IMR-90 (cell line): Measurements from ENCODE around the gene RNF225. TPM values are rescaled to one million over a fixed set of nuclear protein-coding genes. Genes with fewer than 3 reads are reported as not detected.

ENCODE experiments used
- ATAC-seq: fragments of 200-7000 bp; cut with Tn5 transposase; 2 replicates; pipeline ENCODE4 v1.9.1; 2020; ENCODE audit warnings: low read depth, mild to moderate bottlenecking, moderate library complexity
- BruUV-seq: library from RNA; stranded (reverse); fragments of 400-500 nt; replicated peaks from 2 replicates; lab custom pipeline; 2021; lab: Mats Ljungman, UMichigan
- CTCF ChIA-PET: fragments of 300-600 bp; formaldehyde crosslinking; extraction: SDS; loops from one replicate; lab custom pipeline; 2021; ENCODE audit warnings: antibody characterized with exemption; lab: Yijun Ruan, JAX
- POLR2A ChIA-PET: fragments of 300-600 bp; sonication (Branson Sonifier 250); formaldehyde crosslinking; loops from one replicate; lab custom pipeline; 2022; ENCODE audit warnings: antibody characterized with exemption; ENCODE audit not compliant: unreplicated experiment; lab: Charles Lee
- DNase-seq: peaks from one replicate; pipeline ENCODE4 v3.0.0; 2013
- H2AFZ ChIP-seq: replicated peaks from 2 replicates; pipeline ENCODE3; 2013; ENCODE audit warnings: low read length, mild to moderate bottlenecking; ENCODE audit not compliant: poor library complexity
- H2AK5ac ChIP-seq: 2 replicates; pipeline ENCODE4 v1.6.1; 2013; ENCODE audit warnings: low read depth, low read length, inconsistent platforms
- H2AK9ac ChIP-seq: replicated peaks from 2 replicates; pipeline ENCODE3; 2013; ENCODE audit warnings: mild to moderate bottlenecking, low read depth, low read length, moderate library complexity; ENCODE audit not compliant: poor library complexity
- H2BK120ac ChIP-seq: 2 replicates; pipeline ENCODE4 v1.6.1; 2013; ENCODE audit warnings: low read depth, low read length, inconsistent platforms
- H2BK15ac ChIP-seq: 3 replicates; pipeline ENCODE4 v1.6.1; 2013; ENCODE audit warnings: low read depth, low read length, inconsistent platforms
- H2BK20ac ChIP-seq: 2 replicates; pipeline ENCODE4 v1.6.1; 2013; ENCODE audit warnings: low read depth, mild to moderate bottlenecking, inconsistent platforms, low read length, moderate library complexity
- H2BK5ac ChIP-seq: 2 replicates; pipeline ENCODE4 v1.6.1; 2013; ENCODE audit warnings: mild to moderate bottlenecking, low read depth, low read length, inconsistent platforms; ENCODE audit not compliant: poor library complexity, severe bottlenecking
- H3K14ac ChIP-seq: replicated peaks from 2 replicates; pipeline ENCODE4 v1.6.1; 2013; ENCODE audit warnings: low read depth, low read length, inconsistent platforms
- H3K18ac ChIP-seq: 2 replicates; pipeline ENCODE4 v1.6.1; 2013; ENCODE audit warnings: low read depth, low read length, control low read depth
- H3K23ac ChIP-seq: 2 replicates; pipeline ENCODE4 v1.6.1; 2013; ENCODE audit warnings: low read depth, low read length, inconsistent platforms
- H3K27ac ChIP-seq: 2 replicates; pipeline ENCODE4 v1.5.1; 2013; ENCODE audit warnings: mild to moderate bottlenecking, control low read depth, low read length; ENCODE audit not compliant: insufficient read depth
- H3K27me3 ChIP-seq: 2 replicates; pipeline ENCODE4 v1.6.1; 2013; ENCODE audit warnings: low read length; ENCODE audit not compliant: control insufficient read depth, insufficient read depth
- H3K36me3 ChIP-seq: 2 replicates; pipeline ENCODE4 v1.6.1; 2013; ENCODE audit warnings: low read length, mixed read lengths; ENCODE audit not compliant: control insufficient read depth, insufficient read depth
- H3K4ac ChIP-seq: 2 replicates; pipeline ENCODE4 v1.6.1; 2013; ENCODE audit warnings: low read depth, low read length, inconsistent platforms
- H3K4me1 ChIP-seq: 2 replicates; pipeline ENCODE4 v1.6.1; 2013; ENCODE audit warnings: low read length, mixed read lengths; ENCODE audit not compliant: control insufficient read depth, insufficient read depth
- H3K4me2 ChIP-seq: 2 replicates; pipeline ENCODE4 v1.6.1; 2013; ENCODE audit warnings: low read depth, mild to moderate bottlenecking, control low read depth, low read length, moderate library complexity
- H3K4me3 ChIP-seq: 2 replicates; pipeline ENCODE4 v1.5.1; 2013; ENCODE audit warnings: low read depth, mild to moderate bottlenecking, control low read depth, low read length, moderate library complexity; ENCODE audit not compliant: insufficient read depth
- H3K56ac ChIP-seq: 2 replicates; pipeline ENCODE4 v1.6.1; 2013; ENCODE audit warnings: low read length, inconsistent platforms; ENCODE audit not compliant: insufficient read depth; ENCODE audit errors: extremely low read depth
- H3K79me1 ChIP-seq, 2 experiments: 2 replicates each; pipeline ENCODE4 v1.6.1; 2013; ENCODE audit warnings: low read length in 2 of 2, inconsistent platforms in 1 of 2, low read depth in 1 of 2
- H3K9ac ChIP-seq: 2 replicates; pipeline ENCODE4 v1.6.1; 2013; ENCODE audit warnings: low read depth, low read length, control low read depth
- H3K9me1 ChIP-seq: 2 replicates; pipeline ENCODE4 v1.6.1; 2013; ENCODE audit warnings: low read length, inconsistent platforms; ENCODE audit not compliant: insufficient read depth
- H3K9me3 ChIP-seq: 2 replicates; pipeline ENCODE4 v1.6.1; 2013; ENCODE audit warnings: low read length; ENCODE audit not compliant: control insufficient read depth, insufficient read depth
- H4K20me1 ChIP-seq: 2 replicates; pipeline ENCODE4 v1.6.1; 2013; ENCODE audit warnings: low read length, inconsistent platforms; ENCODE audit not compliant: insufficient read depth
- H4K5ac ChIP-seq: 2 replicates; pipeline ENCODE4 v1.6.1; 2013; ENCODE audit warnings: mild to moderate bottlenecking, low read depth, low read length, control low read depth
- H4K8ac ChIP-seq, 2 experiments: 2 replicates each; pipeline ENCODE4 v1.6.1; 2013; ENCODE audit warnings: low read depth in 2 of 2, low read length in 2 of 2, control low read depth in 1 of 2, inconsistent platforms in 1 of 2
- H4K91ac ChIP-seq: 2 replicates; pipeline ENCODE4 v1.6.1; 2013; ENCODE audit warnings: low read depth, low read length, inconsistent platforms; ENCODE audit not compliant: insufficient read depth
- BHLHE40 ChIP-seq: fragments of 150-350 bp; IDR thresholded peaks from 2 replicates; pipeline ENCODE4 v1.6.1; 2016; ENCODE audit warnings: mild to moderate bottlenecking, low read depth, low read length
- CEBPB ChIP-seq: IDR thresholded peaks from 2 replicates; pipeline ENCODE4 v1.6.1; 2012; ENCODE audit warnings: low read depth, low read length, improper control_type of control experiment
- CTCF ChIP-seq: conservative IDR thresholded peaks from 2 replicates; pipeline ENCODE4 v1.5.1; 2012; ENCODE audit warnings: mild to moderate bottlenecking, low read depth, low read length, improper control_type of control experiment
- ELK1 ChIP-seq: fragments of 150-350 bp; IDR thresholded peaks from 2 replicates; pipeline ENCODE4 v1.6.1; 2016; ENCODE audit warnings: low read depth, mild to moderate bottlenecking, low read length, moderate library complexity, borderline replicate concordance
- FOS ChIP-seq: fragments of 150-350 bp; IDR thresholded peaks from 2 replicates; pipeline ENCODE4 v1.6.1; 2016; ENCODE audit warnings: low read depth, low read length
- MAFK ChIP-seq: IDR thresholded peaks from 2 replicates; pipeline ENCODE4 v1.6.1; 2012; ENCODE audit warnings: low read depth, low read length, improper control_type of control experiment
- MAZ ChIP-seq: IDR thresholded peaks from 2 replicates; pipeline ENCODE4 v1.6.1; 2012; ENCODE audit warnings: low read depth, mild to moderate bottlenecking, low read length, improper control_type of control experiment, moderate library complexity, borderline replicate concordance
- MXI1 ChIP-seq: IDR thresholded peaks from 2 replicates; pipeline ENCODE4 v1.6.1; 2012; ENCODE audit warnings: low read depth, mild to moderate bottlenecking, low read length, moderate library complexity, borderline replicate concordance
- NFE2L2 ChIP-seq: fragments of 150-350 bp; IDR thresholded peaks from 2 replicates; pipeline ENCODE4 v1.6.1; 2016; ENCODE audit warnings: low read depth, mild to moderate bottlenecking, low read length
- POLR2A ChIP-seq: IDR thresholded peaks from 2 replicates; pipeline ENCODE4 v1.6.1; 2012; ENCODE audit warnings: mild to moderate bottlenecking, low read depth, low read length
- RAD21 ChIP-seq: IDR thresholded peaks from 2 replicates; pipeline ENCODE4 v1.6.1; 2012; ENCODE audit warnings: low read length, improper control_type of control experiment
- RCOR1 ChIP-seq: IDR thresholded peaks from 2 replicates; pipeline ENCODE4 v1.6.1; 2012; ENCODE audit warnings: mild to moderate bottlenecking, low read length, improper control_type of control experiment; ENCODE audit not compliant: insufficient replicate concordance
- RFX5 ChIP-seq: IDR thresholded peaks from 2 replicates; pipeline ENCODE4 v1.8.0; 2012; ENCODE audit warnings: low read depth, mild to moderate bottlenecking, low read length, moderate library complexity
- SMC3 ChIP-seq: fragments of 150-350 bp; IDR thresholded peaks from 2 replicates; pipeline ENCODE4 v1.6.1; 2016; ENCODE audit warnings: low read depth, mild to moderate bottlenecking, antibody characterized with exemption, low read length, moderate library complexity
- USF2 ChIP-seq: fragments of 150-350 bp; IDR thresholded peaks from 2 replicates; pipeline ENCODE4 v1.6.1; 2017; ENCODE audit warnings: mild to moderate bottlenecking, antibody characterized with exemption, low read length, low read depth
- WGBS, 2 experiments: methylation state at CpG; one replicate each; pipeline versions ENCODE4 v1.1.5 to v1.1.7; 2013; ENCODE audit warnings: missing lambda C conversion rate in 2 of 2; ENCODE audit not compliant: insufficient read length in 1 of 2; ENCODE audit errors: extremely low coverage in 2 of 2; 5-methylcytosine and 5-hydroxymethylcytosine counted together
- dilution Hi-C: fragments of 300-500 bp; cut with HindIII; formaldehyde crosslinking; loops from one replicate; pipeline ENCODE4 v1.14.3; 2018; ENCODE audit warnings: low sequenced_read_pairs; ENCODE audit not compliant: unreplicated experiment
- in situ Hi-C: fragments of 300-500 bp; cut with MboI; formaldehyde crosslinking; loops from 3 replicates; pipeline ENCODE4 v1.14.3; 2019; ENCODE audit warnings: low sequenced_read_pairs, inconsistent platforms, mixed read lengths
- intact Hi-C: fragments of 100-400 bp; cut with micrococcal nuclease; formaldehyde crosslinking; loops from 2 replicates; pipeline ENCODE4 v1.10.0; 2022
- polyA plus RNA-seq, 3 experiments: library from polyadenylated mRNA; depleted of rRNA; stranded (reverse); fragments of >200 nt; gene quantifications; 2 replicates each; pipeline ENCODE4 v1.2.3, GENCODE V29; 2012; ENCODE audit warnings: low replicate concordance in 1 of 3
- total RNA-seq: library from RNA; depleted of rRNA; stranded (reverse); fragments of >200 nt; gene quantifications from 2 replicates; pipeline ENCODE4 v1.2.3, GENCODE V29; 2012

Gene RNF225
- total and polyA plus RNA-seq, 2 of the 4 experiments (the other 2 are of a cell fraction) = 0.10 TPM; not detected in 1

GRCh38 chr19:58385313-58385890 lies 10.1 kb upstream of the RNF225 start:
- H2AK9ac ChIP-seq = peak overlapping the region; percentile 100
- no peak overlapping the region for H2BK15ac ChIP-seq
- H3K27ac ChIP-seq = peak overlapping the region; percentile 86
- WGBS, 2 experiments = 90% methylated on average over 2 of the region's 9 CpGs; no CpG with 5 or more reads in 1 of the 2 experiments
- intact Hi-C loops (no loop called here), dilution Hi-C loops (no loop called here), in situ Hi-C loops (no loop called here)
- H3K9me1 ChIP-seq = peaks cover 21% of the 10 kb centered on the region
- H3K36me3 ChIP-seq = peaks cover 5% of the 10 kb centered on the region
- DNase-seq (no peak), ATAC-seq (no peak)
- H3K23ac ChIP-seq = 0 out of 2 replicates have a peak overlapping the region, but pooled peaks have one; percentile 97
- ChIA-PET CTCF (no interaction called here), POLR2A (no interaction called here)
- H2AFZ ChIP-seq = peak overlapping the region; percentile 96
- no peak overlapping the region for H4K91ac ChIP-seq
- H3K27me3 ChIP-seq = no peaks in the 10 kb centered on the region
- BruUV-seq = no TSS peak
- H2AK5ac ChIP-seq = peak overlapping the region; percentile 93
- peaks cover 17 to 48% of the 10 kb centered on the region in 2 experiments; a peak in 3 of 4 replicates for H3K79me1 ChIP-seq
- H2BK20ac ChIP-seq = no peak overlapping the region
- H3K4me3 ChIP-seq = no peak overlapping the region
- H3K18ac ChIP-seq = no peak overlapping the region
- H3K14ac ChIP-seq = peak overlapping the region; percentile 92; the same call in 1 of the 2 replicates
- H3K9me3 ChIP-seq = no peaks in the 10 kb centered on the region
- H4K5ac ChIP-seq = peak overlapping the region; percentile 70
- peaks cover 24% of the 10 kb centered on the region for H4K20me1 ChIP-seq
- H2BK5ac ChIP-seq = no peak overlapping the region
- H4K8ac ChIP-seq = peak overlapping the region; percentile 93 to 96
- H2BK120ac ChIP-seq = peak overlapping the region; percentile 52; the same call in 1 of the 2 replicates
- no peak overlapping the region for H3K56ac ChIP-seq
- H3K4me1 ChIP-seq = peaks cover 12% of the 10 kb centered on the region
- TF ChIP-seq MAFK (no peak), CTCF (no peak), MXI1 (no peak), CEBPB (no peak), RAD21 (no peak), BHLHE40 (no peak), NFE2L2 (no peak), SMC3 (no peak), USF2 (no peak), RFX5 (no peak), ELK1 (no peak), FOS (no peak), RCOR1 (no peak), POLR2A (no peak), MAZ (no peak)
- peak overlapping the region; percentile 73 for H3K4me2 ChIP-seq
- H3K4ac ChIP-seq = peak overlapping the region; percentile 90
- peak overlapping the region; percentile 87; the same call in 1 of the 2 replicates for H3K9ac ChIP-seq
